Transverse colon (tissue), 4 donors: Measurements from ENCODE around the gene ZNF793. TPM values are rescaled to one million over a fixed set of nuclear protein-coding genes. Genes with fewer than 3 reads are reported as not detected.

Experiments used
- DNase-seq: peaks from one replicate; pipeline ENCODE4 v3.0.0-alpha.2; 2019
- H3K27ac ChIP-seq, 4 donors: fragments of 200-600 bp; sonication (generic); 2 replicates each; pipeline ENCODE4 v1.5.1; 2016 to 2018; ENCODE audit warnings: inconsistent platforms in 4 of 4
- H3K27me3 ChIP-seq: fragments of 200-600 bp; sonication (generic); 2 replicates; pipeline ENCODE4 v1.5.1; 2017; ENCODE audit warnings: inconsistent platforms
- H3K36me3 ChIP-seq, 4 donors: fragments of 200-600 bp; sonication (generic); 2 replicates each; pipeline ENCODE4 v1.5.1; 2017 to 2019; ENCODE audit warnings: inconsistent platforms in 4 of 4
- H3K4me1 ChIP-seq, 4 donors: fragments of 200-600 bp; sonication (generic); 2 replicates each; pipeline ENCODE4 v1.5.1; 2017 to 2020; ENCODE audit warnings: inconsistent platforms in 4 of 4
- H3K4me3 ChIP-seq, 4 donors: fragments of 200-600 bp; sonication (generic); 1 replicate in 1 of 4; 2 replicates in 3 of 4; pipeline versions ENCODE4 v1.5.1 to v1.6.1; 2017 to 2019; ENCODE audit warnings: inconsistent platforms in 4 of 4
- H3K9me3 ChIP-seq, 2 donors: fragments of 200-600 bp; sonication (generic); 2 replicates each; pipeline ENCODE4 v1.5.1; 2017 to 2019; ENCODE audit warnings: inconsistent platforms in 2 of 2
- EP300 ChIP-seq: sonication (generic); formaldehyde crosslinking; IDR thresholded peaks from one replicate; pipeline ENCODE4 v1.6.1; 2017; ENCODE audit warnings: antibody characterized with exemption, low read depth
- POLR2A ChIP-seq: fragments of 450-650 bp; IDR thresholded peaks from one replicate; pipeline ENCODE4 v1.6.1; 2016; ENCODE audit warnings: antibody characterized with exemption, mild to moderate bottlenecking, moderate library complexity
- POLR2AphosphoS5 ChIP-seq, 3 donors: sonication (generic); formaldehyde crosslinking; IDR thresholded peaks; one replicate each; pipeline ENCODE4 v1.6.1; 2016; ENCODE audit warnings: antibody characterized with exemption in 3 of 3
- whole genome bisulfite sequencing, 2 donors: methylation state at CpG; one replicate each; pipeline ENCODE4 v1.1.5; 2018; ENCODE audit warnings: low coverage in 1 of 2; 5-methylcytosine and 5-hydroxymethylcytosine counted together
- in situ Hi-C, 4 donors: fragments of 200-750 bp; cut with MboI; loops; one replicate each; pipeline versions ENCODE4 v1.15.0 to v1.15.1; 2017; ENCODE audit warnings: low sequenced_read_pairs in 3 of 4, low pct_ligation_motif_present in 1 of 4, low pct_unique_long_range_greater_than_20kb in 1 of 4
- intact Hi-C: fragments of 100-400 bp; cut with DNase I; formaldehyde crosslinking; loops from one replicate; pipeline ENCODE4 v1.15.1; 2023; ENCODE audit warnings: low total_unique reads
- total RNA-seq, 4 donors: library from RNA; depleted of rRNA; stranded (reverse); fragments of >200 nt; gene quantifications; one replicate each; pipeline ENCODE4 v1.1.0, GENCODE V29; 2016
- TF ChIP-seq, protein P1 (sequence below), 5 experiments: fragments of 200-600 bp in 3 of 5; fragments of 450-650 bp in 2 of 5; sonication (generic) in 3 of 5; IDR thresholded peaks; 1 replicate in 2 of 5; 2 replicates in 3 of 5; pipeline ENCODE4 v1.5.1; 2016 to 2017; ENCODE audit warnings: antibody characterized with exemption in 5 of 5, inconsistent platforms in 3 of 5, mild to moderate bottlenecking in 2 of 5, moderate library complexity in 1 of 5

ZNF793 gene
- total RNA-seq, 4 donors from 2014 or later = 0.75 to 6.8 (median 4.1) TPM

- Histone ChIP-seq H3K27me3 (no peaks in the 10 kb centered on the region), H3K4me1 (peaks cover 10 to 29% (median 19%) of the 10 kb centered on the region in 4 donors), H3K4me3 (peak overlapping the region; percentile 74 to 86 (median 80)), H3K9me3 (peaks cover 0 to under 1% of the 10 kb centered on the region in 2 donors), H3K27ac (peak overlapping the region; percentile 86 to 95 (median 90)), H3K36me3 (peaks cover 0 to 23% (median 0%) of the 10 kb centered on the region in 4 donors)
- intact Hi-C loops = no loop called here
- DNase-seq = no peak
- 54 to 60% methylated on average over 7 to 18 of the region's 18 CpGs for WGBS, 2 donors
- in situ Hi-C loops = no loop called here
- TF ChIP-seq EP300 (no peak), POLR2AphosphoS5 (IDR thresholded peaks at IDR 0.05) (no peak), POLR2A (no peak)
- TF ChIP-seq, protein P1, sequence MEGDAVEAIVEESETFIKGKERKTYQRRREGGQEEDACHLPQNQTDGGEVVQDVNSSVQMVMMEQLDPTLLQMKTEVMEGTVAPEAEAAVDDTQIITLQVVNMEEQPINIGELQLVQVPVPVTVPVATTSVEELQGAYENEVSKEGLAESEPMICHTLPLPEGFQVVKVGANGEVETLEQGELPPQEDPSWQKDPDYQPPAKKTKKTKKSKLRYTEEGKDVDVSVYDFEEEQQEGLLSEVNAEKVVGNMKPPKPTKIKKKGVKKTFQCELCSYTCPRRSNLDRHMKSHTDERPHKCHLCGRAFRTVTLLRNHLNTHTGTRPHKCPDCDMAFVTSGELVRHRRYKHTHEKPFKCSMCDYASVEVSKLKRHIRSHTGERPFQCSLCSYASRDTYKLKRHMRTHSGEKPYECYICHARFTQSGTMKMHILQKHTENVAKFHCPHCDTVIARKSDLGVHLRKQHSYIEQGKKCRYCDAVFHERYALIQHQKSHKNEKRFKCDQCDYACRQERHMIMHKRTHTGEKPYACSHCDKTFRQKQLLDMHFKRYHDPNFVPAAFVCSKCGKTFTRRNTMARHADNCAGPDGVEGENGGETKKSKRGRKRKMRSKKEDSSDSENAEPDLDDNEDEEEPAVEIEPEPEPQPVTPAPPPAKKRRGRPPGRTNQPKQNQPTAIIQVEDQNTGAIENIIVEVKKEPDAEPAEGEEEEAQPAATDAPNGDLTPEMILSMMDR (IDR thresholded peaks at IDR 0.05) = no peak
These were observed 39.1 kb upstream of the ZNF793 start for GRCh38 chr19:37467608-37468090.

GRCh38 chr19:37468961-37469777 is 37.6 kb upstream of the ZNF793 start, which contains the start of gene ZNF570:
Gene ZNF570, plus strand, starts transcription at chr19:37469356. Its CDS starts 999 bp downstream, at chr19:37470355.
- H3K27me3 ChIP-seq = no peaks in the 10 kb centered on the region
- H3K9me3 ChIP-seq = no peaks in the 10 kb centered on the region
- H3K4me1 ChIP-seq = peaks cover 10 to 29% (median 19%) of the 10 kb centered on the region in 4 donors
- peak; percentile 91 for DNase-seq
- 0% methylated on average over 36 of the region's 63 CpGs; no CpG with 5 or more reads in 1 of the 2 donors for WGBS, 2 donors
- peak within 1 kb of the TSS; percentile 86 to 95 (median 90) for H3K27ac ChIP-seq
- TF ChIP-seq EP300 (no peak), POLR2AphosphoS5 (IDR thresholded peaks at IDR 0.05) (peak; percentile 64 to 79 (median 75)), POLR2A (peak; percentile 66)
- TF ChIP-seq, protein P1 (IDR thresholded peaks at IDR 0.05) = peak in 1 of 5 experiments; percentile 13
- H3K36me3 ChIP-seq = peaks cover 0 to 12% (median 0%) of the 10 kb centered on the region in 4 donors
- H3K4me3 ChIP-seq = peak within 1 kb of the TSS; percentile 63 to 83 (median 74)
- in situ Hi-C loops = no loop called here
- intact Hi-C loops = no loop called here

- 82 to 88% methylated on average over 4 of the region's 4 CpGs for WGBS, 2 donors
- TF ChIP-seq, protein P1 (IDR thresholded peaks at IDR 0.05) = no peak
- TF ChIP-seq POLR2A = no peak
- no peak for TF ChIP-seq POLR2AphosphoS5 (IDR thresholded peaks at IDR 0.05)
- TF ChIP-seq EP300 = no peak
- no peaks in the 10 kb centered on the region for H3K27me3 ChIP-seq
- H3K36me3 ChIP-seq = peaks cover 0 to 20% (median 1%) of the 10 kb centered on the region in 4 donors
- H3K27ac ChIP-seq = peak overlapping the region in 1 of 4 donors; percentile 86
- DNase-seq = no peak
- peak overlapping the region in 1 of 4 donors; percentile 83 for H3K4me3 ChIP-seq
- peaks cover 0 to 4% of the 10 kb centered on the region in 2 donors for H3K9me3 ChIP-seq
- peaks cover 10 to 29% (median 19%) of the 10 kb centered on the region in 4 donors for H3K4me1 ChIP-seq
- intact Hi-C loops (no loop called here), in situ Hi-C loops (no loop called here)
These were observed 36.5 kb upstream of the ZNF793 start for GRCh38 chr19:37470216-37470615.

DNA sequence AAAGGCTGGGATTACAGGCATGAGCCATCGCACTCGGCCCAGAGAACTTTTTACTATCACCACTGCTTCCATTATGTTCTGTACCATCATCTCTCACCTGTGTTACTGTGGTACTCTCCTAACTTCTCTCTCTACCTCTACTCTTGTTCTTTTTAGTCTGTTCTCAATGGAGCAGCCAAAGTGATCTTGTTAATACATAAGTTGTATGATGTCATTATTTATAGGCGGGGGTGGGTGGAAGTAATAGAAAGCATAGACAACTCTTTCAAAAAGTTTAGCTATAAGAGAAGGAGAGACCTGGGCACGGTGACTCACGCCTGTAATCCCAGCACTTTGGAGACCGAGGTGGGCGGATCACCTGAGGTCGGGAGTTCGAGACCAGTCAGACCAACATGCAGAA is 34.6 kb upstream of the ZNF793 start:
- Histone ChIP-seq H3K27me3 (no peaks in the 10 kb centered on the region), H3K4me1 (peaks cover 6 to 20% (median 11%) of the 10 kb centered on the region in 4 donors), H3K9me3 (peaks cover 11 to 13% of the 10 kb centered on the region in 2 donors), H3K4me3 (no peak overlapping the region), H3K27ac (no peak overlapping the region), H3K36me3 (peaks cover 0 to 39% (median 11%) of the 10 kb centered on the region in 4 donors)
- intact Hi-C loops (no loop called here), in situ Hi-C loops (no loop called here)
- 95 to 97% methylated on average over 9 of the region's 9 CpGs for WGBS, 2 donors
- no peak for DNase-seq
- TF ChIP-seq, protein P1 (IDR thresholded peaks at IDR 0.05) = no peak
- TF ChIP-seq POLR2A (no peak), POLR2AphosphoS5 (IDR thresholded peaks at IDR 0.05) (no peak), EP300 (no peak)
